Inferior parietal cortex (tissue), 1 donor: ENCODE data around the gene DCTPP1.

ENCODE experiments used
- DNase-seq: peaks from one replicate; pipeline ENCODE4 v3.0.0-alpha.2; 2016; ENCODE audit errors: extremely low spot score

Gene DCTPP1

DNA sequence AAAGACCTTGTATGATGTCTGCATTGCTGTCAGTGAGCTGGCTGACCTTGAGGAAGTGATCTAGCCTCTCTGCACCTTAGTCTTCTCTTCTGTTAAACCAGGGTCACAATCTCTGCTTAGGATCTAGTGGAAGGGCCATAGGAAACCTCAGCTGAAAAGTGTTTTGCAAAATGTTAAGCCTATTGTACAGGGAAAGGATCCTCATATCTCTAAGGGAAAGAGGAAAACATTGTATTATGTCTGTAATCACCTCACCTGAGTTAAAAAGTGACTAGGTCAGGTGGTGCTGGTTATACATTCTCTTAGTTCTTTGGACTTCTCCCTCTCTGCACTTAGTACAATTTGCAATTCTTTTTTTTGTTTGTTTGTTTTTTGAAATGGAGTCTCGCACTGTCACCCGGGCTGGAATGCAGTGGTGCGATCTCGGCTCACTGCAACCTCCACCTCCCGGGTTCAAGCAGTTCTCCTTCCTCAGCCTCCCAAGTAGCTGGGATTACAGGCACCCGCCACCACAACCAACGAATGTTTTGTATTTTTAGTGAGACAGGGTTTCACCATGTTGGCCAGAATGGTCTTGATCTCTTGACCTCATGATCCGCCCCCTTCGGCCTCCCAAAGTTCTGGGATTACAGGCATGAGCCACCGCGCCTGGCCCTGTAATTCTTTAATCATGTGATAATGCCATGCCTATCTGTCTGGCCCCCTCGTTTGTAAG, 17.8 kb upstream of the DCTPP1 start:
- no peak for DNase-seq

DNA sequence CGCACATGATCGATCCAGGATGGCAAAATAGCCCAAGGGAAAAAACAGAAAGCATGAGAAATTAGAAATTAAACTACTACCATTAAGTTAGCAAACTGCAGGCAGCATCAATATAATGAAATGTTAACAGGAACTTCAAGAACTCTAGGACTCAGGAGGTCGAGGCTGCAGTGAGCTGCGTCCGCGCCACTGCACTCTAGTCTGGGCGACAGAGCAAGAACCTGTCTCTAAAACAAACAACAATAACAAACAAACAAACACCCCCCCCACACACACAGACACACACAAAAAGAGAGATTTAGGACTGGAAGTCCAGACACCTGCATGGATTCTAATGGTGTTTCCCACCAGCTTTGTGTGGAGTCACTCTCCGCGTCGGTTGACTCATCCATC, 16.4 kb upstream of the DCTPP1 start:
- no peak for DNase-seq

DNA sequence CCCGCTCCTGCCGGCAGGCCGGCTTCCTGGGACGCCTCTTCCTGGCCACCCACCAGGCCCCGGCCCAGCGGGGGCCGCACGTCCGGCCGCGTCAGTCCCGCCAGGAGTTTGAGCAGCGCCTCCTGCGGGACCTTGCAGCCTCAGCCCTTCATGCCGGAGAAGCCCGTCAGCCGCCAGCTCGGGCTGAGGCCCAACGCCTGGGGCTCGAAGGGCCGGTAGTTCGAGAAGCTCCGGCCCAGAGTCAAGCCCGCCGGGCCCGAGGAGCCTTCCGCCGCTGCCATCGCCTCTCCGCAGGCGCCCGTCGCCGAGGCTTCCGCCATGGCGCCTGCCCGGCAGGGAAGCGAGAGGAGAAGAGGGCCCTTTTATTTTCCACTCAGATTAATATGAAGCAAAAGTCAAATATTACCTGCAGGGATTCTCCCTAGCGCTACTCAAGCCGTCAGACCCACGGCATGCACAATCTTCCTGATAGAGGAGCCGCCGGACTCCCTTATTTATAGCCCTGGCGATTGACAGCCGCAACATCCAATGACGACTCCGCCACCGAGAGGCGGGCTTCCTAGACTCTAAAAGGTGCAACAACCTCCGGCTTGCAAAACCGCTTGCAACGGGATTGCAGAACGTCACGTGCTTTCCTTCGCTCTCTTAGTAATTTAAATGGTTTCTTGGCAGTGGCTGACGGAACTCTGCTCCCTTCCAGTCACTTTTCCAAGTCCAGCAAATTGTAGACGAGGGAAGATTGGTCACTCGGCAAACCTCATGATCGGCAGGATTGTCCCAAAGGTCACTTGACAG, 15.8 kb upstream of the DCTPP1 start, which contains the start of gene SEPHS2:
Gene SEPHS2, minus strand, starts transcription at position 467 of the 795 bp plus-strand sequence. Its CDS starts 147 bp downstream, at position 320.
- peak; percentile 98 for DNase-seq

DNA sequence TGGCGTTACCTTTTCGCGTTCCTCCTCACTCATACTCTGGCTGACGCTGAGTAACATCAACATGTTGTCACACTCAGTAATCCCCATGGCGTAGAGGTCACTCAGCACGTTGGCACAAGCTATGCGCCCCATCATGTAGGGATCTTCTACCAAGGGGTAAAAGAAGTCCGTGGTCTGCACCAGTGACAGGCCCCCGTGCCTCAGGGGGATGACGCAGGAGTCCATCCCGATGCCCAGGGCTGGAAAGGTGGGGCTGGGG, 15.2 kb upstream of the DCTPP1 start:
- no peak for DNase-seq

DNA sequence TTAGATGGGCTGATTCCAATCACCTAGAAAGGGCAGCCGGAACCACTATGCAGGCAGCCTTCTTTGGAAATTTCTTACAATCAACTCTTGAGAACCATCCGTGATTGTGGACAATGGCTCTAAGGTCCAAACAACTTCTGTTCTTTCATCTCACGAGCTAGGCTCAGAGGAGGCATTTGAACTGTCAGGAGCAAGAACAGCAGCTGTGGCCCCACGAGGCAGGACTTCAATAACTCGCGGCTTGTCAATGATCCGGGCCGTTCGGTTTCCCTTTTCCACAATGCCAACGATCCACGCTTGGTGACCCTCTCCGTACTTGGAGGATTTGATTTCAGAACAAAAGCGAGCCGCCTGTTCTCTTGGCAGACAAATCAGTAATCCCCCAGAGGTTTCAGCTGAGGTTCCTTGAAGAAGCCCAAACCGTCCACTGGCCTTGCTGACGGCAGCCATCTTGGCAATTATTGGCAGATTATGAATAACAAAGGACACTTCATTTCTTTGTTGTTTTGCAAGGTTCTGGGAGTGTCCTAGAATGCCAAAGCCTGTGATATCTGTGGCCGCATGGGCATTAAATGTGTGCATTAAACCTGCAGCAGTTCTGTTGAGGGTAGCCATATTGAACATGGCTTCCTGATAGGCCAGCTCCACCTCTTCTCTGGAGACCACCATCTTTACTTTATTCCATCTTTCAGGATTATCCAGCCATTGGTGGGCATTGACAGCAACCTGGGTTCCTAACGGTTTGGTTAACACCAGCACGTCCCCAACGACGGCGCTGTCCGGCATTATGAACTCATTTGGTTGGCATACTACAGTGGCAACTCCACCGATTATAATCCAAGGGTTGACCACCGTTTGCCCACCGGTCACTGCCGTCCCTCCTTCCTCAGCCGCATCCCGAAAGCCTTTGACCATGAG, 14.7 kb upstream of the DCTPP1 start:
- no peak for DNase-seq

DNA sequence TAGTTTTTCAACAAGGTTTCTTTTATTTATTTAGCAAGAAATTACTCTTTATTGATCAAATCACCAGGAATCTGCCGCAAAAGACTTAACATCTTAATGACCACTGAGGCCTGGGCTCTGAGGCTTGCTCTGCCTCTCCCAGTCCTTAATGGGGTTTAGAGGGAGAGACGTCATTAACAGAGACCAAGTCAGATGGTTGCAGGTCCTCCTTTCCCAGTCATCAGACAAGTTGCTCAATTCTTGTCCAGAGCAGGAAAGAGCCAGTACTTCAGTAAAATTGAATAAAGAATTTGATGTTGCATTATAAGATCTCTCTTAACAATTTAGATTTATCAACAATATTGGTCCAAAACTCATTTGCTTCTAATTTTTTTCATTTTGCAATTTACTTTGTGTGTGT, 13.8 kb upstream of the DCTPP1 start:
- DNase-seq, result no peak

DNA sequence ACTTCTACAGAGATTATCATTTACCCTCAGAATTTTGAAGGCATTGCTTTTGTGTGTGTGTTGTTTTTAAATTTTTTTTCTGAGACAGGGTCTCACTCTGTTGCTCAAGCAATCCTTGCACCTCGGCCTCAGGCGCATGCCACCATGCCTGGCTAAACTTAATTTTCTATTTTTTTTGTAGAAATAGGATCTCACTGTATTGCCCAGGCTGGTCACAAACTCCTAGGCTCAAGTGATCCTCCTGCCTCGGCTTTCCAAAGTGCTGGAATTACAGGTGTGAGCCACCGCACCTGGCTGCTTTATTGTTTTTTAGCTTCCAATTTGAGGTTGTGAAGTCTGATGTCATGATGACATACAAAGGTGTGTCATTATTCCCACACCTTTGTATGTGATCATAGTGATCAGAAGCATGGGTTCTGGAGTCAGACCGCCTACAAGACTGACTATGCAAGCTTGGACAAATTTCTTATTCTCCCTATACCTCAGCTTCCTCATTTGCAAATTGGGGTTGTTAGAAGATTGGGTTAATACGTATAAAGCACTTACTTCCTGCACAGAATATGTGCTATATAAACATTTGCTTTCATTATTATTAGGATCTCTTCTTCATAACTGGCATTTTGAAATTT, 10.0 kb upstream of the DCTPP1 start:
- DNase-seq, result no peak

GRCh38 chr16:30438835-30439234, 9.0 kb upstream of the DCTPP1 start:
- DNase-seq, result no peak

DNA sequence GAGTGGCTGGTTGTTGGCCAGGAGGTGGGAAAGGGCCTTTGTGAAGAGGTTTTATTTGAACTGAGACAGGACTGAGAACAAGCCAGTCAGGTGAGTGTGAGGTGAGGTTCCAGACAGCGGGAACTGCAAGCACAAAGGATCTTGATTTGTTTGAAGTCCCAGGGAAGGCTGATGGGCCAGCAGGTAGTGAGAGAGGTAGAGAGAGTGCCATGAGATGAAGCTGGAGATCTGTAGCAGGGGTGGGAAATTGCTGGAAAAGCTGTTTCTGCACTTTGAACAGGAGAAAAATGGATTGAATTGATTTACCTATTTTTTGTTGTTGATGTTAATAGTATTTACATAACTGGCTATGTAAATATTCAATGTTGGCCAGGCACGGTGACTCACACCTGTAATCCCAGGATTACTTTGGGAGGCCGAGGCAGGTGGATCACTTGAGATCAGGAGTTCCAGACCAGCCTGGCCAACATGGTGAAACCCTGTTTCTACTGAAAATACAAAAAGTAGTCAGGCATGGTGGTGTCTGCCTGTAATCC, 7.7 kb upstream of the DCTPP1 start:
- DNase-seq, result no peak

DNA sequence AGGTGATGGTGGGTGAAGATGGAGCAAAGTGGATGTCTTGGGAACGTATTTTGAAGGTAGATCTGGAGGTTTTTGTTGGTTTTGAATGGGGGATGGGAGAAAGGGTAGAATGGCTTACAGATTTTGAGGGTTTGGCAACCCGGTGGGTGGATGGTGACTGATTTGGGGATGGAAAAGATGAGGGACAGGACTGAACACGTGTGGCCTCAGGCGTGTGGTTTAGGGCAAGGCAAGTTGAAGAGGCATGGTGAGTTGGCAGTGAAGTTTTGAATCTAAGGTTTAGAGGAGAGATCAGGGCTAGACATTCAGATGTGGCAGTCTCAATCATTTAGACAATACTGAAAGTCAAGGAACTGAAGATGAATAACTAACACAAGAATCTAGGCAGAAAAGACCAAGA, 5.0 kb upstream of the DCTPP1 start:
- no peak for DNase-seq

DNA sequence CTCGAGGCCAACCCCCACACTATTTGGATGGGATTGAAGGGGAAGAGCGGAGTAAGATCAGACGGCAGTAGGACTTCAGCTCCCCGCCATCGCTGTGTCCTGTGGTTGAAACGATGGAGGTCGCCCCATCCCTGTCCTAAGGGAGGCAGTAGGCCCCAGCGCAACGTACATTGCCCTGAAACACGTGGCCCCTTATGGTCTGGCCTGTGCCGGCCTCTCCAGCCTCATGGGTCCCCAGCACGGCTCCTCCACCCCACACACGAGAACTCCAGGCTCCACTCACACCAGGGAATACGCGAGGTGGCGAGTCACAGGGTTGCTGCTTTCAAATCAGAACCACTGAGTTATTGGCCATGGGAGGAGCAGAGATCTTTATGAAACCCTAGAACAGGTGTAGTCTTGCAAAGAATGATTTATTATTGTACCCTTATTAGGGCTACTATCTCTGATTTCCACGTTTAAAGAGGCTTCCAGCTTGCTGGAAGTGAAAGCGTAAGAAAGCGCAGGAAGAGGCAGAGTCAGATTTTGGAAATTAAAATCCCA, 669 bp upstream of the DCTPP1 start:
- no peak for DNase-seq

- DNase-seq, result no peak
These were observed 482 bp downstream of the DCTPP1 start for GRCh38 chr16:30429418-30429677.

DNA sequence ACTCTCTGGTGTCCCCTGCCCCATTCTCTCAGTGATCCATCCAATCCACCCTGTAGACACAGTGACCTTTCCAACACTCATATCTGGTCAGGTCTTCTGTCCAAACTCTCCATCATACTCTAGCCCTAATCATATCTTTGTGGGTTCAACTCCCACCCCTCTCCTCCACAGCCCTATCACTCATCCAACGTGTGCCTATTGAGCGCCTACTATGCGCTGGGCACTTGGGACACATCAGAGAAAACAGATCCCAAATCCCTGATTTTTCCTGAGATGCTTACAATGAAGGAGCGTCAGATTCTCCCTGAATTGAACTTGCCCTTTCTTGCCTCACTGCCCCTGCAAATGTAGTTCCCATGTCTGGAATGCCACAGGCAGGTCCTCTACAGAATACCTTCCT, 1.8 kb downstream of the DCTPP1 start:
- no peak for DNase-seq

GRCh38 chr16:30421010-30421409, 8.8 kb downstream of the DCTPP1 start:
- DNase-seq, result no peak

DNA sequence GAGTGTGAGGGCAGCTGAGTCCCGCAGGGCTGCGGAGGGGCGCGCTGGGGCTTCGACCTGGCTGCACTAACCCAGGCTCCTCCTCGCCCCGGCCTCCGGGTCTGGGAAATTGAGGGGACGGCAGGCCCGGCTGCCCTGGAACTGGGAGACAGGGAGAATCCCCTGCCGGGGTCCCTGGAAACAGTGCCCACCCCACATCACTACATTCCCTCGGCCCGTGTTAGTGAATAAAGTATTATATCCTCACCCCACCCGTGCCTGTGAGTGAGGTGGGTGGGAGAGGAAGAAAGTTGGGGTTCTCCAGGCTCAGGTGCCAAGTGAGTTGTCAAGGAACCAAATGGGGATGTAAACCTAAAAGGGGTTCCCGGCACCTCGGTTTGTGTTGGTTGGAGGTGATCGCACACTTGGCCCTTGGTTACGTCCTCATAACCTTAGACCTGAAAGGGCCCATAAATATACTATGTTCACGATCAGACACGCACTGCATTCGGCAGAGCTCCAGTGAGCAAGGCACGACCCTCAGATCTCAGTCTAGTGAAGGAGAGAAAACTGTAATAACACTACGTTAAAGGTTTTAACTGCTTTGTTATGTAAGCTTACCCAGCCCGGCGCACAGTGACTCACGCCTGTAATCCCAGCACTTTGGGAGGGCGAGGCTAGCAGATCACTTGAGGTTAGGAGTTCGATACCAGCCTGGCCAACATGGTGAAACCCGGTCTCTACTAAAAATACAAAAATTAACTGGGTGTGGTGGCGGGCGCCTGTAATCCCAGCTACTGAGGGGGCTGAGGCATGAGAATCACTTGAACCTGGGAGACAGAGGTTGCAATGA, 11.3 kb downstream of the DCTPP1 start:
- no peak for DNase-seq

DNA sequence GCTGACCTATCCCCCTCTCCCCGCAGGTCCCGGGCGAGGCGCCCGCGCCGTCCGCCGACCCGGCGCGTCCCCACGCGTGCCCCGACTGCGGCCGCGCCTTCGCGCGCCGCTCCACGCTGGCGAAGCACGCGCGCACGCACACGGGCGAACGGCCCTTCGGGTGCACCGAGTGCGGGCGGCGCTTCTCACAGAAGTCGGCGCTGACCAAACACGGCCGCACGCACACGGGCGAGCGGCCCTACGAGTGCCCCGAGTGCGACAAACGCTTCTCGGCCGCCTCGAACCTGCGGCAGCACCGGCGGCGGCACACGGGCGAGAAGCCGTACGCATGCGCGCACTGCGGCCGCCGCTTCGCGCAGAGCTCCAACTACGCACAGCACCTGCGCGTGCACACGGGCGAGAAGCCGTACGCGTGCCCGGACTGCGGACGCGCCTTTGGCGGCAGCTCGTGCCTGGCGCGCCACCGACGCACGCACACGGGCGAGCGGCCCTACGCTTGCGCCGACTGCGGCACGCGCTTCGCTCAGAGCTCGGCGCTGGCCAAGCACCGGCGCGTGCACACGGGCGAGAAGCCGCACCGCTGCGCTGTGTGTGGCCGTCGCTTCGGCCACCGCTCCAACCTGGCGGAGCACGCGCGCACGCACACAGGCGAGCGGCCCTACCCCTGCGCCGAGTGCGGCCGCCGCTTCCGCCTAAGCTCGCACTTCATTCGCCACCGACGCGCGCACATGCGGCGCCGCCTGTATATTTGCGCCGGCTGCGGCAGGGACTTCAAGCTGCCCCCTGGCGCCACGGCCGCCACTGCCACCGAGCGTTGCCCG, 12.1 kb downstream of the DCTPP1 start:
- DNase-seq, result peak; percentile 73

DNA sequence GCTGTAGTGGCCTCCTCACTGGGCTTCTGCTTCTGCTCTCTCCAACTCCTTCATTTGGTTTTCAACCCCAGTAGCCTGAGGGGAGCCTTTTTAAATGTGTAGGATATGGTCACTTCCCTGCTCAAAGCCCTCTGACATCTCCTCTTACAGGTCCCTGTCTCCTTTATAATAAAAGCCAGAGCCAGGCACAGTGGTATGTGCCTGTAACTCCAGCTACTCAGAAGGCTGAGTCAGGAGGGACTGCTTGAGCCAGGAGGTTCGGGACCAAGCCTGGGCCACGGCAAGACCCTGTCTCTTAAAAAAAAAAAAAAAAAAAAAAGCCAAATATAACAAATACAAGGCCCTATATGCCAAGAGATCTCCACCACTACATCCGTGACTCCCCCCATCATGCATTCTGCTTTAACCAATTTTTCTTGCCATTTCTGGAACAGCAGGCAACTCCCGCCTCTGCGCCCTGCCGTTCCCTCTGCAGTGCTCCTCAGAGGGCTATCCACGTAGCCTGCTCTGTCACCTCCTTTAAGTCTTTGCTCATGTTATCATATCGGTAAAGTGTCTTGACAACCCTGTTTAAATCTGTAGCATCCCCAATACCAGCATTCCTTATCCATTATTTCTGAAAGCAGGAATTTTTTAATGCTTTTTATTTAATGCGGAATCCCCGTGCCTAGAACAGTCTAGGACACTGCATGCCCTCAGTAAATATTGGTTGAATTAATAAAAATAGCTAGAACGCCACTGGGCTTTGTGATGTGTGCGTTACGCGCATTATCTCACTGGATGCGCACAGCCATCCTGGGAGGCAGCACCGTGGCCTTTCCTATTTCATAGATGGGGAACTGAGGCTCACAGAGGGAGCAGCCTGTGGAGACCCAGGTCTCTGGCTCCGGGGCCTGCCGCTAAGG, 13.0 kb downstream of the DCTPP1 start:
- no peak for DNase-seq

GRCh38 chr16:30416047-30416603, 13.7 kb downstream of the DCTPP1 start:
- DNase-seq, result no peak

- DNase-seq, result no peak
These were observed 15.7 kb downstream of the DCTPP1 start for GRCh38 chr16:30414159-30414558.
